ENCODE measurements around the gene CALN1.

CALN1 gene

GRCh38 chr7:71787513-71787912 is 624.6 kb downstream of the CALN1 start:
- Mint-ChIP-seq H3K4me3 (no peak overlapping the region), H3K27ac (no peak overlapping the region), H3K27me3 (no peaks in the 10 kb centered on the region), H3K4me1 (no peaks in the 10 kb centered on the region), H3K36me3 (no peaks in the 10 kb centered on the region), H3K9me3 (peaks cover 11% of the 10 kb centered on the region)
- ATAC-seq: no peak

GRCh38 chr7:71785216-71785615 is 626.9 kb downstream of the CALN1 start:
- H3K4me3 Mint-ChIP-seq: no peak overlapping the region
- H3K9me3 Mint-ChIP-seq: peaks cover 10% of the 10 kb centered on the region
- ATAC-seq: no peak
- H3K4me1 Mint-ChIP-seq: no peaks in the 10 kb centered on the region
- no peaks in the 10 kb centered on the region for H3K36me3 Mint-ChIP-seq
- H3K27me3 Mint-ChIP-seq: no peaks in the 10 kb centered on the region
- H3K27ac Mint-ChIP-seq: no peak overlapping the region

DNA sequence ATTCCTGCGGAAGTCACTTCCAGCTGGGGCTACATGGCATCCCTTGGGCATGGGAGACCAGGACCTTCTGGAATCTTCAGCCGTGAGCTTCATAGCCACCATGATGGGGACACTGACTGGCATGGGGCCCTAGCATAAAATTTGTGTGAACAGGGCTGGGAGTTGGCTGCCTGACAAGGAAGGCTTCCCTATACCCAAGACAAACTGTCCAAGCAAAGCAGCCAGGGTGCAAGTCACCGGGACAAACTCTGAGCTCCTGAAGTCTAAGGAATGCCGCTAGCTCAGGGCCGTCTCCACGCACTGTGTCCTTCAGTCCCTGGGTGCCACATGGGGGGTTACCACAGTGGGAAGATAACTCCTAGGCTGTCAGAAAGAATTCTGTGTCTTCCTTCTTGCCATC is 627.4 kb downstream of the CALN1 start:
- Mint-ChIP-seq H3K9me3 (peaks cover 6% of the 10 kb centered on the region), H3K27me3 (no peaks in the 10 kb centered on the region), H3K4me3 (no peak overlapping the region), H3K4me1 (no peaks in the 10 kb centered on the region), H3K36me3 (no peaks in the 10 kb centered on the region), H3K27ac (no peak overlapping the region)
- no peak for ATAC-seq

- no peaks in the 10 kb centered on the region for H3K4me1 Mint-ChIP-seq
- no peak overlapping the region for H3K4me3 Mint-ChIP-seq
- H3K27ac Mint-ChIP-seq: no peak overlapping the region
- H3K27me3 Mint-ChIP-seq: no peaks in the 10 kb centered on the region
- peaks cover 6% of the 10 kb centered on the region for H3K9me3 Mint-ChIP-seq
- no peak for ATAC-seq
- H3K36me3 Mint-ChIP-seq: no peaks in the 10 kb centered on the region
These were observed 628.0 kb downstream of the CALN1 start for GRCh38 chr7:71784180-71784579.

- Mint-ChIP-seq H3K36me3 (no peaks in the 10 kb centered on the region), H3K9me3 (peaks cover 6% of the 10 kb centered on the region), H3K4me1 (no peaks in the 10 kb centered on the region), H3K27ac (no peak overlapping the region), H3K4me3 (no peak overlapping the region), H3K27me3 (no peaks in the 10 kb centered on the region)
- ATAC-seq: no peak
These were observed 628.4 kb downstream of the CALN1 start for GRCh38 chr7:71783779-71784178.

- no peak for ATAC-seq
- Mint-ChIP-seq H3K36me3 (no peaks in the 10 kb centered on the region), H3K27me3 (no peaks in the 10 kb centered on the region), H3K27ac (no peak overlapping the region), H3K9me3 (peaks cover 2% of the 10 kb centered on the region), H3K4me3 (no peak overlapping the region), H3K4me1 (no peaks in the 10 kb centered on the region)
These were observed 630.1 kb downstream of the CALN1 start for GRCh38 chr7:71782051-71782450.

DNA sequence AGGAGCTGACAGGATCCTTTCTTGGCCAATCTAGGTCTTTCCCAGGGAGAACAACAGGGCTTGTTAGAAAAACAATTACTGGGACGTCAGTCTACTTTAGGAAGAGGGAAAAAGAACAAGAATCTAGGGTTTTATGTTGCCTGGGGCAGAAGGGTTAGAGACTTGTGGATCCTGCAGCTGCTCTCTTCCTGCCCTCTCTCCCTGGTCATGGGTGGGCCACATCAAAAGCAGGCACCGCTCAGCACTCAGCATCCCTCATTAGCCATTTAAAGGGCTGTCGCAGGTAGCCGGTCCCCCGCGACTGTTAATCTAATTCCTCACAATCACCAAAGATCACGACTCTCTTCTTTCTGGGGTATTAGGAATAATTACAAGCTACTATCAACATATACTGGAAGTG is 631.9 kb downstream of the CALN1 start:
- Mint-ChIP-seq H3K4me3 (no peak overlapping the region), H3K27ac (no peak overlapping the region), H3K27me3 (no peaks in the 10 kb centered on the region), H3K4me1 (no peaks in the 10 kb centered on the region), H3K9me3 (peaks cover 2% of the 10 kb centered on the region), H3K36me3 (no peaks in the 10 kb centered on the region)
- ATAC-seq: no peak

DNA sequence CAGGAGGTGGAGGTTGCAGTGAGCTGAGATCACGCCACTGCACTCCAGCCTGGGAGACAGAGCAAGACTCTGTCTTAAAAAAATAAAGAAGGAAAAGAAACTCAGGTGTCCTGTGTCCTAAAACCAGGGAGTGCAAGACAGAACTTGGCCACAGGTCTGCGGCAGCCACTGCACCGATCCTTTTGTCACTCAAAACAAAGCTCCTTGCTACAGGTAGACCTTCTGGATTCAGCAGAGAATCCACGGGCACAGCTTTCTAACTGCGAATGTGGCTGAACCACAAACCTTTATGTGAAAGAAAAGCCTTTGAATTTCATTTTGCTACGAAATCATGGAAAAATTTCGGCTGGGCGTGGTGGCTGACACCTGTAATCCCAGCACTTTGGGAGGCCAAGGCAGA is 634.9 kb downstream of the CALN1 start:
- no peak for ATAC-seq
- H3K4me1 Mint-ChIP-seq: no peaks in the 10 kb centered on the region
- no peaks in the 10 kb centered on the region for H3K27me3 Mint-ChIP-seq
- H3K9me3 Mint-ChIP-seq: peaks cover 6% of the 10 kb centered on the region
- no peak overlapping the region for H3K4me3 Mint-ChIP-seq
- H3K36me3 Mint-ChIP-seq: no peaks in the 10 kb centered on the region
- H3K27ac Mint-ChIP-seq: no peak overlapping the region

DNA sequence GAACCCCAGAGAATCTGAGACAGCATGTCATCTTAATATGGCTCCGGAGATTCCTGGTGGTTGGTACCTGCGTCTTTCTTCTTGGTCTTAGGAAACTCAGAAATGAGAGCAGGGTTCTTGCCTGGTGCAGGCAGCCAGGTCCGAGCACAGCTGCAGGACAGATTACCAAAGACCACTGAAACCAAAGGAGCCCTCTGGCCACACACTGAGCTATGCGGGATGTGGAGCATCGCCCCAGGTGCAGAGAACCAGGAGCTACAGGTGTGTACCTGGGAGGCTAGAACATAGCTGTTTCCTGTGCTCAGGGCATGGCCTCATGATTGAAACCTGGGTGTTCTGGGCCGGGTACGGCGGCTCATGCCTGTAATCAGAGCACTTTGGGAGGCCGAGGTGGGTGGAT is 635.4 kb downstream of the CALN1 start:
- H3K27me3 Mint-ChIP-seq: no peaks in the 10 kb centered on the region

GRCh38 chr7:71775648-71776047 is 636.5 kb downstream of the CALN1 start:
- Mint-ChIP-seq H3K36me3 (no peaks in the 10 kb centered on the region), H3K4me1 (no peaks in the 10 kb centered on the region)

More for the DNA sequence above, 635.4 kb downstream of the CALN1 start:
- Mint-ChIP-seq H3K4me1 (no peaks in the 10 kb centered on the region), H3K27ac (no peak overlapping the region), H3K36me3 (no peaks in the 10 kb centered on the region), H3K4me3 (no peak overlapping the region), H3K9me3 (peaks cover 4% of the 10 kb centered on the region)
- ATAC-seq: no peak

GRCh38 chr7:71772779-71773178 is 639.4 kb downstream of the CALN1 start:
- H3K9me3 Mint-ChIP-seq: peaks cover 4% of the 10 kb centered on the region
- H3K27me3 Mint-ChIP-seq: no peaks in the 10 kb centered on the region
- H3K4me1 Mint-ChIP-seq: no peaks in the 10 kb centered on the region
- no peak overlapping the region for H3K27ac Mint-ChIP-seq
- no peaks in the 10 kb centered on the region for H3K36me3 Mint-ChIP-seq
- no peak overlapping the region for H3K4me3 Mint-ChIP-seq
- ATAC-seq: no peak

More at GRCh38 chr7:71775648-71776047, 636.5 kb downstream of the CALN1 start:
- no peak overlapping the region for H3K27ac Mint-ChIP-seq
- no peaks in the 10 kb centered on the region for H3K27me3 Mint-ChIP-seq
- peaks cover 4% of the 10 kb centered on the region for H3K9me3 Mint-ChIP-seq
- no peak for ATAC-seq
- H3K4me3 Mint-ChIP-seq: no peak overlapping the region

DNA sequence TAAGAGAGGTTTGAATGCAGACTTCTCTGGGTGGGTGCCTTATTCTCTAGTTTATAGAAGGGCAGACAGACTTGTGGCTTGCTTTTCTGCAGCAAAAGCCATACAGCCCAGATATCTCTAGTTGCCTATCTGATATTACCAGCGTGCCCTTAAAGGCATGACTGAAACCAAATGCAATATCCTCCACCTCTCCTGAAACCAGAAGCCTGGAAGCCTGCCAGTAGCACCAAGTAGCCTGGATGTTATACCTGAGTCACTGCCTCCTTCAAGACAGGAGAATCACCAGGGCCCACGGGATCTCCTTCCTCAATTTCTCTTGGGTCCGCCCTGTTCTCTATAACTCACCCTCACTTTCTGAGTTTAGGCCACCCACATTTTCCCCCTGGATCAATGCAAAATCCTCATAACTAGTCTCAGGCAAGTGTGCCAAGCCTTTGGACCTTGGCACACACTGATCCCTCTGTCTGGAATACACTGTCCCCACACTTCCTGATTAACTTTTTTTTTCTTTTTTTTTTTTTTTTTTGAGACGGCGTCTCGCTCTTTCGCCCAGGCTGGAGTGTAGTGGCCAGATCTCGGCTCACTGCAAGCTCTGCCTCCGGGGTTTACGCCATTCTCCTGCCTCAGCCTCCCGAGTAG is 641.8 kb downstream of the CALN1 start:
- Mint-ChIP-seq H3K4me1 (no peaks in the 10 kb centered on the region), H3K27ac (no peak overlapping the region), H3K36me3 (no peaks in the 10 kb centered on the region), H3K4me3 (no peak overlapping the region), H3K27me3 (no peaks in the 10 kb centered on the region), H3K9me3 (peaks cover 4% of the 10 kb centered on the region)
- ATAC-seq: no peak

DNA sequence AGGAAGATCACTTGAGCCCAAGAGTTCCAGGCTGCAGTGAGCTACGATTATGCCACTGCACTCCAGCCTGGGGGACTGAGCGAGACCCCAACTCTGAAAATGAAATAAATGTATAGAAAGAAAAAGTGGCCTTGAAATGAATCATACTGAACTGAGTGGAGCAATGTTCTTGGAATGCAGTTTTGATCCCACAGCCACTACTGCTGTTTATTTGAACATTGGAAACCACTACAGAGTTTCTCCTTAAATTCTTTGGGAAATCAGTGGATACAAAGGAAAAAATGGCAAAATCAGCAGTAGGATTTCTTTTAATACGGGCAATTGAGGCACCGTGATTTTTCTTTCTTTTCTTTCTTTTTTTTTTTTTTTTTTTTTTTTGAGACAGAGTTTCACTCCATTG is 642.8 kb downstream of the CALN1 start:
- H3K36me3 Mint-ChIP-seq: no peaks in the 10 kb centered on the region
- H3K4me1 Mint-ChIP-seq: no peaks in the 10 kb centered on the region
- ATAC-seq: no peak
- peaks cover 4% of the 10 kb centered on the region for H3K9me3 Mint-ChIP-seq
- no peak overlapping the region for H3K4me3 Mint-ChIP-seq
- no peaks in the 10 kb centered on the region for H3K27me3 Mint-ChIP-seq
- no peak overlapping the region for H3K27ac Mint-ChIP-seq

GRCh38 chr7:71768450-71768849 is 643.7 kb downstream of the CALN1 start:
- ATAC-seq: no peak
- peaks cover 2% of the 10 kb centered on the region for H3K9me3 Mint-ChIP-seq
- H3K27me3 Mint-ChIP-seq: no peaks in the 10 kb centered on the region
- H3K36me3 Mint-ChIP-seq: no peaks in the 10 kb centered on the region
- H3K4me1 Mint-ChIP-seq: no peaks in the 10 kb centered on the region
- no peak overlapping the region for H3K27ac Mint-ChIP-seq
- no peak overlapping the region for H3K4me3 Mint-ChIP-seq

- Mint-ChIP-seq H3K36me3 (no peaks in the 10 kb centered on the region), H3K4me3 (no peak overlapping the region), H3K9me3 (peaks cover 10% of the 10 kb centered on the region), H3K27ac (no peak overlapping the region), H3K4me1 (no peaks in the 10 kb centered on the region), H3K27me3 (no peaks in the 10 kb centered on the region)
- ATAC-seq: no peak
These were observed 646.1 kb downstream of the CALN1 start for GRCh38 chr7:71766016-71766415.

DNA sequence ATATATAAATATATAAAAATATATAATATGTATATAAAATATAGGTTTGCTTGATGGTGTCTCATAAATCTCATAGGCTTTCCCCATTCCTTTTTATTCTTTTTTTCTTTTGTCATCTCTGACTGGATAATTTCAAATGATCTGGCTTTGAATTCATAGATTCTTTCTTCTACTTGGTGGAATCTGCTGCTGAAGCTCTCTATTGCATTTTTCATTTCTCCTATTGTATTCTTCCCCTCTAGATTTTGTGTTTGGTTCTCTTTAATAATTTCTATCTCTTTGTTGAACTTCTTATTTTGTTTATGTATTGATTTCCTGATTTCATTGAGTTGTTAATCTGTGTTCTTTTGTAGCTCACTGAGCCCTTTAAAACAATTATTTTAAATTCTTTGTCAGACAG is 650.8 kb downstream of the CALN1 start:
- Mint-ChIP-seq H3K27me3 (no peaks in the 10 kb centered on the region), H3K36me3 (no peaks in the 10 kb centered on the region), H3K4me1 (no peaks in the 10 kb centered on the region), H3K4me3 (no peak overlapping the region), H3K9me3 (peaks cover 21% of the 10 kb centered on the region), H3K27ac (no peak overlapping the region)
- no peak for ATAC-seq

DNA sequence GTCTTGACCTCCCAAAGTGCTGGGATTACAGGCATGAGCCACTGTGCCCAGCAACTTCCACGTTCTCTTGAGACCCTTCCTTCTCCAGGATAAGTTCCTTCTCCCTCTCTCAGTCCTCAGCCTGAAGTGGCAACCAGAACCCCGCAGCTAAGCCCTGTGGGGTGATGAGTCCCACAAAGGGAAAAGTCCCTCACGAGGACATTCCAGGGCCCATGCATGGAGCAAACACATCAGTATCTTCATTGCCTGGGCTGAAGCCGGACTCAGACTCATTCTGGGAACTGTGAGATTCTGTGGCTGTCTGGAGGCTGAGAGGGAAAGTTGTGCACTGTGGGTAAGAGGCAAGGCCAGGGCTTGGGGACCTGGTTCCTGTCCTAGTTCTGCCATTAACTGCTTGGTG is 657.3 kb downstream of the CALN1 start:
- Mint-ChIP-seq H3K9me3 (peaks cover 14% of the 10 kb centered on the region), H3K4me1 (no peaks in the 10 kb centered on the region), H3K27ac (no peak overlapping the region), H3K4me3 (no peak overlapping the region), H3K36me3 (peaks cover 4% of the 10 kb centered on the region), H3K27me3 (peaks cover 24% of the 10 kb centered on the region)
- ATAC-seq: no peak
